ENCODE results near the gene DDAH2. TPM values are rescaled to one million over a fixed set of nuclear protein-coding genes. Genes with fewer than 3 reads are reported as not detected.

The DDAH2 gene
- polyA plus RNA-seq, 1 donor from 2014 or later, result 386 TPM

DNA sequence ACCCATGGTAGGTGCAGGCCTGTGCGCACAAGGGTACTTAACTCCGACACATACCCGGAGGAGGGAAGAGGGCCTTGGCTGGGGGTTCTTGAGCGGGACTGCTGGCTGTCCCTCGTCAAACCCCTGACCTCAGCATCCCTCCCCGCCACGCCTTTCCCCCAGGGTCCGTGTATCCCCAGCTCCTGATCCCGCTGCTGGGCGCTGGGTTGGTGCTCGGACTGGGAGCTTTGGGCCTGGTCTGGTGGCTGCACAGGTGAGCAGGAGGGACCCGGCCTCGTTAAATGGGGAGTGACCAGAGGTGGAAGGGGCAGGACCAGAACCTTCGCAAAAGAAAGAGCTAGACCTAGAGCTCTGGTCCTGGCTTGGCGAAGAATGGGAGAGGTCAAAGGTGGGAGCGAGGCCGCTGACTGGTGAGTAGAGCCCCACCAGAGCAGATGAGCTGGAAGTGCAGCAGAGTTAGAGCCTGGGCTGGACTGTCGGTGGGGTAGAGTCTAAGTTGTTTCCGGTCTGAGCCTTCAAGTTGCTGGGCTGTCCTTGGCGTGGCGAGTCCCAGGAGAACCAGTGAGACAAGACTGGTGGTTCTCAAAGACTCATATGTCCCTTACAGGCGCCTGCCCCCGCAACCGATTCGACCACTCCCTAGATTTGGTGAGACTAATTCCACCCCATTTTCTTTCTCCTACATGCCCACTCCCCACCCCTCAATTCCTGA lies 5.0 kb downstream of the DDAH2 start (continued):
- TF ChIP-seq, protein P1, sequence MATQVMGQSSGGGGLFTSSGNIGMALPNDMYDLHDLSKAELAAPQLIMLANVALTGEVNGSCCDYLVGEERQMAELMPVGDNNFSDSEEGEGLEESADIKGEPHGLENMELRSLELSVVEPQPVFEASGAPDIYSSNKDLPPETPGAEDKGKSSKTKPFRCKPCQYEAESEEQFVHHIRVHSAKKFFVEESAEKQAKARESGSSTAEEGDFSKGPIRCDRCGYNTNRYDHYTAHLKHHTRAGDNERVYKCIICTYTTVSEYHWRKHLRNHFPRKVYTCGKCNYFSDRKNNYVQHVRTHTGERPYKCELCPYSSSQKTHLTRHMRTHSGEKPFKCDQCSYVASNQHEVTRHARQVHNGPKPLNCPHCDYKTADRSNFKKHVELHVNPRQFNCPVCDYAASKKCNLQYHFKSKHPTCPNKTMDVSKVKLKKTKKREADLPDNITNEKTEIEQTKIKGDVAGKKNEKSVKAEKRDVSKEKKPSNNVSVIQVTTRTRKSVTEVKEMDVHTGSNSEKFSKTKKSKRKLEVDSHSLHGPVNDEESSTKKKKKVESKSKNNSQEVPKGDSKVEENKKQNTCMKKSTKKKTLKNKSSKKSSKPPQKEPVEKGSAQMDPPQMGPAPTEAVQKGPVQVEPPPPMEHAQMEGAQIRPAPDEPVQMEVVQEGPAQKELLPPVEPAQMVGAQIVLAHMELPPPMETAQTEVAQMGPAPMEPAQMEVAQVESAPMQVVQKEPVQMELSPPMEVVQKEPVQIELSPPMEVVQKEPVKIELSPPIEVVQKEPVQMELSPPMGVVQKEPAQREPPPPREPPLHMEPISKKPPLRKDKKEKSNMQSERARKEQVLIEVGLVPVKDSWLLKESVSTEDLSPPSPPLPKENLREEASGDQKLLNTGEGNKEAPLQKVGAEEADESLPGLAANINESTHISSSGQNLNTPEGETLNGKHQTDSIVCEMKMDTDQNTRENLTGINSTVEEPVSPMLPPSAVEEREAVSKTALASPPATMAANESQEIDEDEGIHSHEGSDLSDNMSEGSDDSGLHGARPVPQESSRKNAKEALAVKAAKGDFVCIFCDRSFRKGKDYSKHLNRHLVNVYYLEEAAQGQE (IDR thresholded peaks at IDR 0.05; ENCODE audit: borderline replicate concordance), result no peak

DNA sequence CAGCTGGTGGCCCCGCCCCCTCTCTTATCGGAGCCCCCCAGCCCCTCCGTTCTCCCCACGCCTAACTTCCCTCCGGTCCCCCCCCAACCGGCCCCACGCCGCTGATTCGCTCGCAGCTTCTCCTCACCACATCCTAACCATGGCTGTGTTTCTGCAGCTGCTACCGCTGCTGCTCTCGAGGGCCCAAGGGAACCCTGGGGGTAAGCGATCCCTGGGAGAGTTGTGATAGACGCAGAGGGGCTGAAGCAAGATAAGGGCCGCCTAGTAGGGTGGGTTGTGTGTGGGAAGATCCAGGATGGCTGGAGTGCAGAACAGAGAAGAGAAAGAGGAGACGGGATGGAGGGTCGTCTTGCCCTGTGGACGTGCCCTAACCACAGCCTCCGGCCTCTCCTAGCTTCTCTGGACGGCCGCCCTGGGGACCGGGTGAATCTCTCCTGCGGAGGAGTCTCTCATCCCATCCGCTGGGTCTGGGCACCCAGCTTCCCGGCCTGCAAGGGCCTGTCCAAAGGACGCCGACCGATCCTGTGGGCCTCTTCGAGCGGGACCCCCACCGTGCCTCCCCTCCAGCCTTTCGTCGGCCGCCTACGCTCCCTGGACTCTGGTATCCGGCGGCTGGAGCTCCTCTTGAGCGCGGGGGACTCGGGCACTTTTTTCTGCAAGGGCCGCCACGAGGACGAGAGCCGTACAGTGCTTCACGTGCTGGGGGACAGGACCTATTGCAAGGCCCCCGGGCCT lies 5.7 kb downstream of the DDAH2 start, which contains the start of gene MPIG6B:
Gene MPIG6B (plus strand): TSS at position 129 of the 735 bp plus-strand sequence. CDS start 11 bp downstream, at position 140.
- no peaks in the 10 kb centered on the region for H3K9me3 ChIP-seq (ENCODE audit: low read length)
- no peaks in the 10 kb centered on the region for H3F3A ChIP-seq (ENCODE audit: insufficient read depth, low read length, poor library complexity, severe bottlenecking)
- H3K9ac ChIP-seq (ENCODE audit: low read length), result no peak within 1 kb of the TSS
- no peak within 1 kb of the TSS for H2AFZ ChIP-seq (ENCODE audit: low read depth, low read length)
- no peaks in the 10 kb centered on the region for H3K36me3 ChIP-seq (ENCODE audit: insufficient read depth, low read length)
- H3K9me2 ChIP-seq (ENCODE audit: insufficient read depth, low read length), result no peaks in the 10 kb centered on the region
- no peaks in the 10 kb centered on the region for H4K20me1 ChIP-seq (ENCODE audit: insufficient read depth)
- H3K27me3 ChIP-seq (ENCODE audit: insufficient read depth, low read depth, low read length), result no peaks in the 10 kb centered on the region
- H3K4me2 ChIP-seq (ENCODE audit: low read length), result no peak within 1 kb of the TSS
- H3K4me3 ChIP-seq (ENCODE audit: low read length), result no peak within 1 kb of the TSS
- TF ChIP-seq POLR2AphosphoS5 (IDR thresholded peaks at IDR 0.05) (no peak), TAF1 (IDR thresholded peaks at IDR 0.05; ENCODE audit: low read depth) (no peak), EZH2 (IDR thresholded peaks at IDR 0.05; ENCODE audit: borderline replicate concordance, insufficient read depth, low read length, poor library complexity, severe bottlenecking) (no peak), SMC3 (conservative IDR thresholded peaks at IDR 0.05; ENCODE audit: poor library complexity) (no peak), MXI1 (conservative IDR thresholded peaks at IDR 0.05; ENCODE audit: poor library complexity, severe bottlenecking) (no peak), RAD21 (conservative IDR thresholded peaks at IDR 0.05) (no peak), EP300 (conservative IDR thresholded peaks at IDR 0.05; ENCODE audit: poor library complexity, severe bottlenecking) (no peak)
- TF ChIP-seq, protein P2, sequence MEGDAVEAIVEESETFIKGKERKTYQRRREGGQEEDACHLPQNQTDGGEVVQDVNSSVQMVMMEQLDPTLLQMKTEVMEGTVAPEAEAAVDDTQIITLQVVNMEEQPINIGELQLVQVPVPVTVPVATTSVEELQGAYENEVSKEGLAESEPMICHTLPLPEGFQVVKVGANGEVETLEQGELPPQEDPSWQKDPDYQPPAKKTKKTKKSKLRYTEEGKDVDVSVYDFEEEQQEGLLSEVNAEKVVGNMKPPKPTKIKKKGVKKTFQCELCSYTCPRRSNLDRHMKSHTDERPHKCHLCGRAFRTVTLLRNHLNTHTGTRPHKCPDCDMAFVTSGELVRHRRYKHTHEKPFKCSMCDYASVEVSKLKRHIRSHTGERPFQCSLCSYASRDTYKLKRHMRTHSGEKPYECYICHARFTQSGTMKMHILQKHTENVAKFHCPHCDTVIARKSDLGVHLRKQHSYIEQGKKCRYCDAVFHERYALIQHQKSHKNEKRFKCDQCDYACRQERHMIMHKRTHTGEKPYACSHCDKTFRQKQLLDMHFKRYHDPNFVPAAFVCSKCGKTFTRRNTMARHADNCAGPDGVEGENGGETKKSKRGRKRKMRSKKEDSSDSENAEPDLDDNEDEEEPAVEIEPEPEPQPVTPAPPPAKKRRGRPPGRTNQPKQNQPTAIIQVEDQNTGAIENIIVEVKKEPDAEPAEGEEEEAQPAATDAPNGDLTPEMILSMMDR (IDR thresholded peaks at IDR 0.05; ENCODE audit: poor library complexity, severe bottlenecking), result no peak
- TF ChIP-seq, protein P1 (IDR thresholded peaks at IDR 0.05; ENCODE audit: borderline replicate concordance), result no peak
- no peaks in the 10 kb centered on the region for H3K79me2 ChIP-seq (replicated peaks; ENCODE audit: insufficient read depth, low read length)
- no peak within 1 kb of the TSS for H3K27ac ChIP-seq (ENCODE audit: low read length)
